GM12891 (cell line): ENCODE results near the gene B4GALT5.
"Not testable (repeated sequence)": the region's sequence is repeated elsewhere in the genome, so short reads cannot be mapped to it uniquely, and the experiment has no call there.

Experiments used
- DNase-seq: peaks from one replicate; pipeline ENCODE4 v3.0.0; 2011; ENCODE audit warnings: low spot score; ENCODE audit not compliant: insufficient read length
- FAIRE-seq: peaks from 2 replicates; lab custom pipeline; 2011; peaks lifted over from hg19 to GRCh38; lab: Jason Lieb, UNC
- PAX5 ChIP-seq: IDR thresholded peaks from 2 replicates; pipeline ENCODE4 v1.6.1; 2011; ENCODE audit warnings: low read length, moderate library complexity, mild to moderate bottlenecking; ENCODE audit not compliant: insufficient read depth, severe bottlenecking
- POLR2A ChIP-seq: IDR thresholded peaks from 2 replicates; pipeline ENCODE4 v1.6.1; 2011; ENCODE audit warnings: low read depth, low read length, control low read depth
- POLR2AphosphoS5 ChIP-seq: IDR thresholded peaks from 2 replicates; pipeline ENCODE4 v1.6.1; 2011; ENCODE audit warnings: low read depth, low read length, control low read depth
- POU2F2 ChIP-seq: IDR thresholded peaks from 2 replicates; pipeline ENCODE4 v1.6.1; 2011; ENCODE audit warnings: low read depth, mild to moderate bottlenecking, control low read depth, low read length, moderate library complexity
- SPI1 ChIP-seq: IDR thresholded peaks from 2 replicates; pipeline ENCODE4 v1.6.1; 2011; ENCODE audit warnings: low read depth, low read length, control low read depth
- TAF1 ChIP-seq: IDR thresholded peaks from 2 replicates; pipeline ENCODE4 v1.6.1; 2011; ENCODE audit warnings: low read depth, low read length, control low read depth

Gene B4GALT5

DNA sequence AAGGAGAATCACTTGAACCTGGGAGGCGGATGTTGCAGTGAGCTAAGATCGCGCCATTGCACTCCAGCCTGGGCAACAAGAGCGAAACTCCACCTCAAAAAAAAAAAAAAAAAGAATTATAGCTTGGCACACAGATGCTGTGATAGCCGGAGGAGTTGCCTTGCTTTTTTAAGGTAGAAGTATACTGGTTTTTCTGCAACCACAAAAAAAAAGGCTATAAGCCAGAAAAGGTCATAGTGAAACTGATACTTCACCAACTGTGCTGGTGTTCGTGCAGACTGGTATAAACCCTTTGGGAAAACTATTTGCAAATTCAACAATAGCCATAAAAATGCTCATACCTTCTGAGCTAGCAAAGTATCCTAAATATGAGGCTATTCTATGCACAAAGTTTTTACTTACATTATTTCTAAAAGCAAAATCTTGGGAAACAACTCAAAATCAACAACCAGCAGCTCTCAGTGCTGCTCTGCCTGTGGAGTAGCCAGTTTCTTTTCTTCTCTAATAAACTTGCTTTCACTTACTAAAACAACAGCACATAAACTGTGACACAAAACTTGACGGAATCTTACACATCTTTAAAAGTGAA lies 44.0 kb downstream of the B4GALT5 start:
- DNase-seq (no peak), FAIRE-seq (no peak)
- TF ChIP-seq SPI1 (no peak), TAF1 (no peak), POLR2AphosphoS5 (no peak), PAX5 (no peak), POU2F2 (no peak), POLR2A (no peak)

DNA sequence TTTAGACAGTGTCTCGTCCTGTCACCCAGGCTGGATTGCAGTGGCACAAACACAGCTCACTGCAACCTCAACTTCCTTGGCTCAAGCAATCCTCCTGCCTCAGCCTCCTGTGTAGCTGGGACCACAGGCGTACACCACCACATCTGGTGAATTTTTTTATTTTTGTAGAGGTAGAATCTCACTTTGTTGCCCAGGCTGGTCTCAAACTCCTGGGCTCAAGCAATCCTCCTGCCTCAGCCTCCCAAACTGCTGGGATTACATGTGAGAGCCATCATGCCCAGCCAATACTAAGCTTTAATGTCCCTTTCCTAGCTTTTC lies 44.8 kb downstream of the B4GALT5 start:
- DNase-seq, FAIRE-seq: not testable (repeated sequence)

DNA sequence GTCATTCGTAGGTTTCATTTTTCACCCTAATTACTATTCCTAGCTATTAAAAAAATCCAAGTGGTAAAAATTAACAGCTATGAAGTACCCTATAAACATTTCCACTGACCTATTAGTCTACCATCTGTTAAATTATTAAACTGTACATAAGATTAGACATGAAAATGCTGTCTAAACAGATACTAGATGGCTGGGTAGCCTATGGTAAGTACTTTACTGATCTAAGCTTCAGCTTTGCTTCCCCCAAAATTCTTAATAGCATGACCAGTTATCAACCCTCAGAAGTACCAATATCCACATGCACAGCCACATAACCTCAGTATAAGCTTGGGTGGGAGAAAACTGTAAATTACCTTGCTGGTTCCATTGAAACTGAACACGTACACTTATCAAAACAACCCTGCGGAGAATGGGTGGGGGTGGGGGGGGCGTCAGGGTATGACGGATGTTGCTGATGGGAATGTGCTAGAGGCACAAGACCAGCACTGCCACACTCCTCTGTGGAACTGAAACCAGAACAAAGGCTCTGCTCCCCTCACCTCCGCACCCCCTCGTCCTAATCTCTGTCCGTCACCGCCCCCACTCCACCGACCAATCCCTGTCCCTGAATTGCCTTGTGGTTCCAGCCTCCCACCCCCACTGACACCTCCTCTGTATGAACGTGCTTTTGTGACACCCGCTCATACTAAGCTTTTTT lies 45.3 kb downstream of the B4GALT5 start:
- no peak for DNase-seq
- TF ChIP-seq POU2F2 (no peak), SPI1 (peak; percentile 69), POLR2A (no peak), TAF1 (peak; percentile 59; the same call in 1 of the 2 replicates)
- FAIRE-seq: peak; percentile 40

DNA sequence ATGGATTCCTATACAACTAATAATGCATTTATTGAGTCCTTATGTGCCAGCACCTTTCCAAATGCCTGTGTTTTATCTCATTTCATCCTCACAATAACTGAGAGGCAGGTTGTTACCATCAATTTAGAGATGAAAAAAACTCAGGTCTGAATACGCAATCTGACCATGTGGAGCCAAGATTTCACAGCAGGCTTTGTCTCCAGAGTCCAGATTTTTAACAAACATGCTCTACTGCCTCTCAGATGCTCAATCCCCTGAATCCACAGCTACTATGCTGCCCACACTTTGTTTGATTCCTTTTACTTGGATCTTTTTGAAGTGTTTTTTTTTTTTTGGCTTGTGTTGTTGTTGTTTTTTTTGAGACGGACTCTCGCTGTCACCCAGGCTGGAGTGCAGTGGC lies 46.8 kb downstream of the B4GALT5 start:
- FAIRE-seq (no peak), DNase-seq (no peak)
- TF ChIP-seq POLR2A (no peak), SPI1 (no peak), TAF1 (no peak), POU2F2 (no peak), POLR2AphosphoS5 (no peak), PAX5 (no peak)

DNA sequence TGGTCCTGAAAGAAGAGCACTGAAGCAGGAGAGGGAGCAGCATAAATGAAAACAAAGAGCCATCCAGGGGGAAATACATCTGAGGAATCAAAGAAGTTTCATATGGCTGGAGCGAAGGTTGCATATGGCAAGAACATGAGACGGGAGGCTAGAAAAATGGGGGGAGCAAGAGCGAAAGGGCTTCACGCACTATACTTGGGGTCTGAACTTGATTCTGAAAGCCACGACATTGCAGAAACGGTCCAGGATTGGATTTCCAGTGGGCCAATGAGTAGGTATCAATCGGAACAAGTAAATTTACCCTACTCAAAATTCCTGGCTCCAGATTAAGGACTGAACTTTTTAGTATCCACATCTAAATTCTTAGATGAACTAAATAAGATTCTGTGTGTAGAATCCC lies 47.9 kb downstream of the B4GALT5 start:
- DNase-seq: no peak
- TF ChIP-seq SPI1 (no peak), POLR2A (no peak), POLR2AphosphoS5 (no peak), TAF1 (no peak), PAX5 (no peak), POU2F2 (no peak)
- no peak for FAIRE-seq

DNA sequence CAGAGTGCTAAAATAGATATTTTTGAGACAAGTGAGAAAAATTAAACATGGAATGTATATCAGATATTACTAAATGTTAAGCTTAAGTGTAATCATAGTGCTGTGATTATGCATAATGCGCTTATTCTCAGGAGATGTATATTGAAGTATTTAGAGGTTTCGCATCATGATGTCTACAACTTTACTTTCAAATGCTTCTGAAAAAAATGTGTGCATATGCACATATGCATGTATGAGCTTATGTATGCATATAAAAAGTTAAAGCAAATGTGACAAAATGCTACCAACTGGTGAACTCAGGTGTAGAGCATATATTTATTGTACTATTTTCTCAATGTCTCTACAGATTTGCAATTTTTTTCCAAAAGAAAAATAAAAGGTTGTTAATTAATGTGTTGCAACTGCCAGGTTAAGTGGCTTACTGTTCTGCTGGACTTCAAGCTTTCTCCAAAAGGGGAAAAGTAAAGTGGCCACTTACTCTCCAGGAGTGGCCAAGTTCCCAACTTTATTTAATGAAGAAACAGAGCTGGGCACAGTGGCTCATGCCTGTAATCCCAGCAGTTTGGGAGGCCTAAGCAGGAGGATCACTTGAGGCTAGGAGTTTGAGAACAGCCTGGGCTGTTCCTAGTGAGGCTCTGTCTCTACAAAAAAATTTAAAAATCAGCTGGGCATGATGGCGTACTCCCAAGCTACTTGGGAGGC lies 48.9 kb downstream of the B4GALT5 start:
- FAIRE-seq (no peak), DNase-seq (no peak)
- TF ChIP-seq POU2F2 (no peak), POLR2A (no peak), SPI1 (no peak), PAX5 (no peak), POLR2AphosphoS5 (no peak), TAF1 (no peak)

DNA sequence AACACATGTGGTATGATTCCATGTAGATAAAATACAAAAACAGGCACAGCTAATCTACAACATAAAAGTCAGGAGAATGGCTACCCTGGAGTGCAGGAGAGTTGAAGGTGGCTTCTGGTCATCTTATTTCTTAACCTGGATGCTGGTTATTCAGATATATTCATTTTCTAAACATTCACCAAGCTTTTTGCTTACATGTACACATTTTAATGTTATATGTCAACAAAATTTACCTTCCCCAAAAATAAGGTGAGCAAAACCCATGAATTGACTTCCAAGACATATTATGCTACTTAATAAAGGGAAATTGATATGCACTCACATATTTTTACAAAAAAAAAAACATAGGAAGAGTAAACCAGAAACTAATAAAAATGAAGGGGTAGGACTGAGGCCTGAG lies 50.6 kb downstream of the B4GALT5 start:
- TF ChIP-seq POLR2A (no peak), SPI1 (no peak), POU2F2 (no peak), POLR2AphosphoS5 (no peak), PAX5 (no peak), TAF1 (no peak)
- no peak for DNase-seq
- no peak for FAIRE-seq

DNA sequence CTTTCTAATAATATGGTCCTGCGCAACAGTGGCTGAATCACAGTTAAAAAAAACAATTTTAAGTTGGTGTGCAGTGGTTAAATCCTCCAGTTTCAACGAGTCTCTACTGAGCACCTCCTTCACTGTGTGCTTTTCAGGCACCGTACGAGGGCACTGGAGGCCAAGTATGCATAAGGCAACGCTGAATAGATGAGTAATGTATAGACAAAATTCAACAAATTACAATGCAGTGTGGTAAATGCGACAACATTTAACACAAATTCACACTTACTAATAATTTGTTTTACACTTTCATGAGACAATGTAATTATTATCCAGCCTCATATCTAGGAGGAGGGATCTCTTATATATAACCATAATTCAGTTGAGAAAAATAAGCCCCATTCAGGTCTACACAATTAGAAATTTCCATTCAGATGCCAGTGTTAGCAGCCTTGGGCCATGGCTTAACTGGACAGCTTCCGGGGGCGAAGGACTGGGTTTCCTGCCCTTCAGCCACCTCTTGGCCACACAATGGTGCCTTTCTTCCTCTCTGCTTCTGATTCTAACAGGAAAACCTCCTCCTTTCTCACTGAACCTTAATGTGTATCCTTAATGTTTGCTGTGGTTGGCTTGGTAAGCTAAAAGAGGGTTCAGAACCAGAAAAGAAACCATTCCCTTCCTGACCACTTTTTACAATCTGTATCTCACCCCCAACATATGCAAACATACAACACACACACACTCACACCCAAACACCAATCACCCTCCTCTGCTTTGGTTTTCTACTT lies 51.9 kb downstream of the B4GALT5 start:
- DNase-seq: no peak
- FAIRE-seq: no peak
- TF ChIP-seq POLR2A (no peak), POLR2AphosphoS5 (no peak), PAX5 (no peak), TAF1 (no peak), SPI1 (no peak), POU2F2 (no peak)

DNA sequence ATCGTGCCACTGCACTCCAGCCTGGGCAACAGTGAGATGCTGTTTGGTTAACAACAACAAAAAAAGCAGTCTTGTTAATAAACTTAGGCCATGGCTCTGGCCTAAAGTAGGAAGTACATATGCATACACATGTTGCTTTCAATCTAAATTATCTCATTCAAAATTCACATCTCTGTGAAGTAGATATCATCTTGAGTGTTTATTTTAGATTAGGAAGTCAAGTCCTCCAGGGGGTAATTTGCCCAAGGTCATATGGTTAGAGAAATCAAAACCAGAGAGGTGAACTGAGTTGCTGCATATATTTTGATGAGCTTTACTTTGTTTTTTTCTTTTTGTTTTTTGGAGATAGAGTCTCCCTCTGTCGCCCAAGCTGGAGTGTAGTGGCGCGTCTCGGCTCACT lies 52.8 kb downstream of the B4GALT5 start:
- TF ChIP-seq TAF1 (no peak), POLR2AphosphoS5 (no peak), POU2F2 (no peak), SPI1 (no peak), PAX5 (no peak), POLR2A (no peak)

More for the DNA sequence above, 52.8 kb downstream of the B4GALT5 start:
- FAIRE-seq (no peak), DNase-seq (no peak)
